GM11168 (cell line): ENCODE data around the gene ABTB2.

Experiments
- in situ Hi-C: fragments of 300-500 bp; cut with MboI; formaldehyde crosslinking; loops from one replicate; pipeline ENCODE4 v1.12.0; 2022; ENCODE audit warnings: low sequenced_read_pairs; ENCODE audit not compliant: unreplicated experiment

Gene ABTB2

GRCh38 chr11:34345540-34345876 lies 12.3 kb downstream of the ABTB2 start:
- in situ Hi-C loops: no loop called here

- in situ Hi-C loops: no loop called here
Observed at GRCh38 chr11:34344768-34345539, 12.9 kb downstream of the ABTB2 start.

GRCh38 chr11:34344410-34344767 lies 13.4 kb downstream of the ABTB2 start:
- in situ Hi-C loops: no loop called here

- in situ Hi-C loops: no loop called here
Observed at GRCh38 chr11:34343686-34344085, 14.1 kb downstream of the ABTB2 start.

GRCh38 chr11:34343153-34343552 lies 14.7 kb downstream of the ABTB2 start:
- in situ Hi-C loops: no loop called here

- in situ Hi-C loops: no loop called here
Observed at GRCh38 chr11:34341931-34342533, 15.8 kb downstream of the ABTB2 start.

- in situ Hi-C loops: no loop called here
Observed at GRCh38 chr11:34341096-34341495, 16.7 kb downstream of the ABTB2 start.

GRCh38 chr11:34340653-34341052 lies 17.2 kb downstream of the ABTB2 start:
- in situ Hi-C loops: no loop called here

GRCh38 chr11:34339149-34340064 lies 18.4 kb downstream of the ABTB2 start:
- in situ Hi-C loops: no loop called here

GRCh38 chr11:34337016-34337415 lies 20.8 kb downstream of the ABTB2 start:
- in situ Hi-C loops: no loop called here

- in situ Hi-C loops: no loop called here
Observed at GRCh38 chr11:34335801-34336200, 22.0 kb downstream of the ABTB2 start.

GRCh38 chr11:34335331-34335730 lies 22.5 kb downstream of the ABTB2 start:
- in situ Hi-C loops: no loop called here

- in situ Hi-C loops: no loop called here
Observed at GRCh38 chr11:34333787-34334186, 24.0 kb downstream of the ABTB2 start.

GRCh38 chr11:34332524-34332923 lies 25.3 kb downstream of the ABTB2 start:
- in situ Hi-C loops: no loop called here

GRCh38 chr11:34331736-34332135 lies 26.1 kb downstream of the ABTB2 start:
- in situ Hi-C loops: no loop called here

GRCh38 chr11:34331329-34331728 lies 26.5 kb downstream of the ABTB2 start:
- in situ Hi-C loops: no loop called here

GRCh38 chr11:34330653-34331052 lies 27.2 kb downstream of the ABTB2 start:
- in situ Hi-C loops: no loop called here

- in situ Hi-C loops: no loop called here
Observed at GRCh38 chr11:34329876-34330275, 27.9 kb downstream of the ABTB2 start.

- in situ Hi-C loops: no loop called here
Observed at GRCh38 chr11:34328632-34328910, 29.2 kb downstream of the ABTB2 start.

- in situ Hi-C loops: no loop called here
Observed at GRCh38 chr11:34327804-34328631, 29.8 kb downstream of the ABTB2 start.

- in situ Hi-C loops: no loop called here
Observed at GRCh38 chr11:34324466-34324865, 33.3 kb downstream of the ABTB2 start.
